CD1c-positive myeloid dendritic cell (primary cell): ENCODE measurements around the gene MICB.
"Not testable (repeated sequence)": the region's sequence is repeated elsewhere in the genome, so short reads cannot be mapped to it uniquely, and the experiment has no call there.

Experiments used
- DNase-seq: peaks from one replicate; pipeline ENCODE4 v3.0.0-alpha.2; 2016; ENCODE audit errors: extremely low spot score

MICB gene

GRCh38 chr6:31509036-31509435 is 11.1 kb downstream of the MICB start:
- not testable (repeated sequence) for DNase-seq

GRCh38 chr6:31510007-31510406 is 12.1 kb downstream of the MICB start:
- no peak for DNase-seq

- DNase-seq: no peak
Measured at GRCh38 chr6:31513456-31514165, 15.7 kb downstream of the MICB start.

GRCh38 chr6:31521835-31522234 is 23.9 kb downstream of the MICB start:
- no peak for DNase-seq

GRCh38 chr6:31525553-31525931 is 27.6 kb downstream of the MICB start:
- no peak for DNase-seq

GRCh38 chr6:31525932-31526591 is 28.1 kb downstream of the MICB start:
- DNase-seq: no peak

- DNase-seq: no peak
Measured at GRCh38 chr6:31528307-31528777, 30.4 kb downstream of the MICB start.

- no peak for DNase-seq
Measured at GRCh38 chr6:31528821-31529328, 30.9 kb downstream of the MICB start, which contains the start of gene MCCD1. Gene MCCD1 (plus strand): TSS chr6:31528962. CDS start chr6:31529015, 53 bp downstream.

GRCh38 chr6:31529329-31530150 is 31.6 kb downstream of the MICB start:
- no peak for DNase-seq

- no peak for DNase-seq
Measured at GRCh38 chr6:31530659-31531058, 32.7 kb downstream of the MICB start.

- DNase-seq: no peak
Measured at GRCh38 chr6:31531162-31531561, 33.2 kb downstream of the MICB start.

- no peak for DNase-seq
Measured at GRCh38 chr6:31531771-31532643, 34.1 kb downstream of the MICB start.

GRCh38 chr6:31532644-31533454 is 34.9 kb downstream of the MICB start:
- no peak for DNase-seq

- DNase-seq: no peak
Measured at GRCh38 chr6:31533455-31533841, 35.5 kb downstream of the MICB start.

- no peak for DNase-seq
Measured at GRCh38 chr6:31534011-31534410, 36.1 kb downstream of the MICB start.

- no peak for DNase-seq
Measured at GRCh38 chr6:31534521-31535040, 36.6 kb downstream of the MICB start.

- DNase-seq: no peak
Measured at GRCh38 chr6:31535538-31536324, 37.8 kb downstream of the MICB start.

- no peak for DNase-seq
Measured at GRCh38 chr6:31538805-31539400, 41.0 kb downstream of the MICB start.

GRCh38 chr6:31540640-31541039 is 42.7 kb downstream of the MICB start:
- no peak for DNase-seq
